Spleen (tissue), 11 donors: ENCODE results near the gene PRKACA. TPM values are rescaled to one million over a fixed set of nuclear protein-coding genes. Genes with fewer than 3 reads are reported as not detected.

Experiments
- DNase-seq: peaks from one replicate; pipeline ENCODE4 v3.0.0-alpha.2; 2020
- H3K27ac ChIP-seq, 8 donors: fragments of 200-600 bp; sonication (generic) in 7 of 8; 1 replicate in 4 of 8; 2 replicates in 4 of 8; pipeline versions ENCODE4 v1.5.0 to v1.8.0; 2016 to 2021; ENCODE audit warnings: inconsistent platforms in 4 of 8, mild to moderate bottlenecking in 4 of 8, moderate library complexity in 1 of 8
- H3K27me3 ChIP-seq, 7 donors: fragments of 200-600 bp; sonication (generic) in 6 of 7; replicated peaks in 1 of 7; 1 replicate in 4 of 7; 2 replicates in 3 of 7; pipeline versions ENCODE4 v1.5.0 to v1.8.0; 2016 to 2021; ENCODE audit warnings: inconsistent platforms in 3 of 7, mild to moderate bottlenecking in 1 of 7
- H3K36me3 ChIP-seq, 6 donors: fragments of 200-600 bp; sonication (generic) in 5 of 6; 1 replicate in 4 of 6; 2 replicates in 2 of 6; pipeline versions ENCODE4 v1.5.0 to v1.8.0; 2016 to 2021; ENCODE audit warnings: inconsistent platforms in 2 of 6
- H3K4me1 ChIP-seq, 6 donors: fragments of 200-600 bp; sonication (generic) in 5 of 6; 1 replicate in 3 of 6; 2 replicates in 3 of 6; pipeline versions ENCODE4 v1.5.0 to v1.8.0; 2016 to 2021; ENCODE audit warnings: inconsistent platforms in 3 of 6
- H3K4me3 ChIP-seq, 8 donors: fragments of 200-600 bp; sonication (generic) in 7 of 8; 1 replicate in 4 of 8; 2 replicates in 4 of 8; pipeline versions ENCODE4 v1.5.0 to v1.8.0; 2016 to 2021; ENCODE audit warnings: inconsistent platforms in 4 of 8, mild to moderate bottlenecking in 4 of 8, moderate library complexity in 2 of 8
- H3K9me3 ChIP-seq, 8 donors: fragments of 200-600 bp; sonication (generic) in 7 of 8; 1 replicate in 4 of 8; 2 replicates in 4 of 8; pipeline versions ENCODE4 v1.5.0 to v1.8.0; 2016 to 2021; ENCODE audit warnings: inconsistent platforms in 4 of 8
- CTCF ChIP-seq, 11 experiments: fragments of 200-600 bp in 7 of 11; fragments of 450-650 bp in 4 of 11; sonication (generic) in 4 of 11; IDR thresholded peaks in 8 of 11; conservative IDR thresholded peaks in 3 of 11; 1 replicate in 7 of 11; 2 replicates in 4 of 11; pipeline versions ENCODE4 v1.4.0 to v1.8.0; 2016 to 2021; ENCODE audit warnings: antibody characterized with exemption in 11 of 11, inconsistent platforms in 4 of 11, mild to moderate bottlenecking in 1 of 11
- POLR2A ChIP-seq, 3 donors: fragments of 450-650 bp; IDR thresholded peaks; one replicate each; pipeline ENCODE4 v1.5.1; 2017; ENCODE audit warnings: antibody characterized with exemption in 3 of 3, mild to moderate bottlenecking in 1 of 3
- POLR2AphosphoS5 ChIP-seq, 3 donors: sonication (generic); formaldehyde crosslinking; IDR thresholded peaks; one replicate each; pipeline ENCODE4 v1.5.1; 2017; ENCODE audit warnings: antibody characterized with exemption in 3 of 3
- WGBS, 5 donors: extraction: QIAGEN DNeasy Blood & Tissue Kit in 3 of 5; methylation state at CpG; one replicate each; pipeline versions ENCODE4 v1.1.5 to v1.1.7; 2013 to 2018; 5-methylcytosine and 5-hydroxymethylcytosine counted together
- intact Hi-C: fragments of 100-400 bp; cut with DNase I; formaldehyde crosslinking; loops from one replicate; pipeline ENCODE4 v1.15.0; 2023; ENCODE audit warnings: low total_unique reads
- polyA plus RNA-seq, 3 donors: library from polyadenylated mRNA; stranded (reverse); fragments of 200-250 nt; gene quantifications; one replicate each; pipeline ENCODE4 v1.2.1, GENCODE V29; 2013
- total RNA-seq, 7 donors: library from RNA; depleted of rRNA in 3 of 7; stranded (reverse); fragments of >200 nt in 3 of 7; fragmentation: NEBNext Ultra II Directional in 4 of 7; extraction: Animal tissue kit (Norgen Biotek cat#: 25700) in 4 of 7; gene quantifications; one replicate each; pipeline versions ENCODE4 v1.1.0 to v1.2.1, GENCODE V29; 2016 to 2021
- donor health status: healthy with polysubstance abuse.
- donor health status: DM: no; HTN: no; CAD: no; lungs with moderate emphysema.
- donor health status: DM: no; HTN: no; CAD: no.
- donor health status: Bipolar disorder and iron deficiency.
- donor health status: healthy.
- donor health status: DM: no; HTN: no; CAD: no.
- donor health status: DM: yes; HTN: yes; CAD: no.

The PRKACA gene
- total and polyA plus RNA-seq, 10 donors, result 26.6 to 256 (median 109) TPM

GRCh38 chr19:14107581-14108461, 9.7 kb downstream of the PRKACA start:
- Histone ChIP-seq H3K9me3 (no peaks in the 10 kb centered on the region), H3K4me1 (peaks cover 8 to 70% (median 39%) of the 10 kb centered on the region in 6 donors), H3K27me3 (no peaks in the 10 kb centered on the region), H3K4me3 (no peak overlapping the region), H3K27ac (peak overlapping the region in 7 of 8 donors; percentile 42 to 73 (median 64)), H3K36me3 (peaks cover 0 to 75% (median 41%) of the 10 kb centered on the region in 6 donors)
- TF ChIP-seq POLR2AphosphoS5 (IDR thresholded peaks at IDR 0.05) (peak in 2 of 3 donors; percentile 31 to 49), CTCF (IDR thresholded peaks at IDR 0.05 in 8 of 11, conservative IDR thresholded peaks at IDR 0.05 in 3 of 11) (no peak), POLR2A (IDR thresholded peaks at IDR 0.05) (no peak)
- no peak for DNase-seq
- intact Hi-C loops, result no loop called here
- WGBS, 5 donors, result 72 to 83% (median 75%) methylated on average over 15 to 23 of the region's 23 CpGs

DNA sequence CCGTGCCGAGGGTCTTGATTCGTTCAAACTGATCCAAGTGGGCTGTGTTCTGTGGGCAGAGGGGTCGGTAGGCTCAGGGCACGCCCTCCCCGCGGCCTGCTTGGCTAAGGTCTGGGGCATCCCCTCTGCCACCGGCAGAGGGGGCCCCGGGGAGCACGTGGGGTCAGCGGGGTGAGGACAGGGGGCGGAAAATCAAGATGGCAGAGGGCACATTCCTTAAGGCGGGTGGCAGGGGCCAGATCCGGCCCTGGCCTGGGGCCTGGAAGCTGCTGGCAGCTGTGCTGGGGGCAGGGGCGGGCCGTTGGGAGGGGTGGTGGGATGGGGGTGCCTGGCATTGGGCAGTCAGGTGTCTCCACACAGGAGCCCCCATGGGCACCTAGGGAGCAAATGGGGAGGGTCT, 10.7 kb downstream of the PRKACA start:
- Histone ChIP-seq H3K9me3 (no peaks in the 10 kb centered on the region), H3K4me3 (no peak overlapping the region), H3K27me3 (no peaks in the 10 kb centered on the region), H3K36me3 (peaks cover 0 to 83% (median 51%) of the 10 kb centered on the region in 6 donors), H3K4me1 (peaks cover 5 to 70% (median 38%) of the 10 kb centered on the region in 6 donors), H3K27ac (peak overlapping the region in 6 of 8 donors; percentile 41 to 73 (median 66))
- 77 to 94% (median 84%) methylated on average over 12 to 16 of the region's 16 CpGs for WGBS, 5 donors
- intact Hi-C loops, result no loop called here
- no peak for DNase-seq
- TF ChIP-seq POLR2AphosphoS5 (IDR thresholded peaks at IDR 0.05) (no peak), CTCF (IDR thresholded peaks at IDR 0.05 in 8 of 11, conservative IDR thresholded peaks at IDR 0.05 in 3 of 11) (no peak), POLR2A (IDR thresholded peaks at IDR 0.05) (no peak)

- no peaks in the 10 kb centered on the region for H3K27me3 ChIP-seq
- TF ChIP-seq CTCF (IDR thresholded peaks at IDR 0.05 in 8 of 11, conservative IDR thresholded peaks at IDR 0.05 in 3 of 11), result no peak
- TF ChIP-seq POLR2AphosphoS5 (IDR thresholded peaks at IDR 0.05), result no peak
- TF ChIP-seq POLR2A (IDR thresholded peaks at IDR 0.05), result no peak
- no peaks in the 10 kb centered on the region for H3K9me3 ChIP-seq
- no peak overlapping the region for H3K4me3 ChIP-seq
- H3K27ac ChIP-seq, result peak overlapping the region in 2 of 8 donors; percentile 16 to 50
- intact Hi-C loops, result no loop called here
- 87 to 96% (median 90%) methylated on average over 8 of the region's 8 CpGs for WGBS, 5 donors
- DNase-seq, result no peak
- peaks cover 5 to 64% (median 35%) of the 10 kb centered on the region in 6 donors for H3K4me1 ChIP-seq
- H3K36me3 ChIP-seq, result peaks cover 0 to 89% (median 61%) of the 10 kb centered on the region in 6 donors
Measured at GRCh38 chr19:14105680-14106079, 11.9 kb downstream of the PRKACA start.

DNA sequence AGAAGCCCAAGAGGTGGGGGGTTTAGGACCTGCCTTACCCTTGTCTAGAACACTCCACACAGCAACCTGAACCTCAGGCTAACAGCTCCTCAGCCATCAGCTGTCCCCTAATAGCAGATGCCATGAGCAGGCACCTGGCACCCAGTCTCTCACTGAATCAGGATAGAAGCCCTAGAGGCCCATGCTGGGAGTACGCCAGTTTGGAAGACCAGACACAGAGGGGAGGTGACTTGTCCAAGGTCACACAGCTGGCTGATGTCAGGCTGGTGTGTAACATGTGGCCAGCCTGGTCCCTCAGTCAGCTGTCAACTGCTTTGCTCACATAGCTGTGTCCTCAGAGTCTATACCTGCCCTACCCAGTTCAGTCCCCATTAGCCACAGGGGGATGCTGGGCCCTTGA, 14.3 kb downstream of the PRKACA start:
- intact Hi-C loops, result no loop called here
- H3K4me1 ChIP-seq, result peaks cover 5 to 43% (median 30%) of the 10 kb centered on the region in 6 donors
- no peak for DNase-seq
- H3K36me3 ChIP-seq, result peaks cover 0 to 100% (median 78%) of the 10 kb centered on the region in 6 donors
- H3K27me3 ChIP-seq, result no peaks in the 10 kb centered on the region
- no peak overlapping the region for H3K4me3 ChIP-seq
- WGBS, 5 donors, result 73 to 95% (median 85%) methylated on average over 1 of the region's 1 CpG
- no peaks in the 10 kb centered on the region for H3K9me3 ChIP-seq
- H3K27ac ChIP-seq, result peak overlapping the region in 5 of 8 donors; percentile 8 to 65 (median 28)
- TF ChIP-seq POLR2AphosphoS5 (IDR thresholded peaks at IDR 0.05) (no peak), POLR2A (IDR thresholded peaks at IDR 0.05) (no peak), CTCF (IDR thresholded peaks at IDR 0.05 in 8 of 11, conservative IDR thresholded peaks at IDR 0.05 in 3 of 11) (no peak)
